ENCODE results near the gene RGP1.
A peak's percentile ranks its signal among the peaks of the same experiment; 100 is the strongest.

RGP1 gene

GRCh38 chr9:35748858-35749514, at the start of gene RGP1, which contains the start of gene GBA2:
Gene RGP1 (plus strand): TSS chr9:35749287. CDS start chr9:35749756, 469 bp downstream.
Gene GBA2 (minus strand): TSS chr9:35749228. CDS start chr9:35748704, 524 bp downstream.
- H3K4me1 Mint-ChIP-seq: peaks cover 46% of the 10 kb centered on the region
- ATAC-seq: peak; percentile 89
- DNase-seq (ENCODE audit: low spot score in 2 of 2): peak; percentile 72 to 88
- H3K36me3 Mint-ChIP-seq: peaks cover 64% of the 10 kb centered on the region
- peak within 1 kb of the TSS; percentile 93 for H3K4me3 Mint-ChIP-seq
- H3K9me3 Mint-ChIP-seq: no peaks in the 10 kb centered on the region
- peak within 1 kb of the TSS; percentile 93 for H3K27ac Mint-ChIP-seq

GRCh38 chr9:35700031-35700430, 49.1 kb upstream of the RGP1 start:
- ATAC-seq (no peak), DNase-seq (ENCODE audit: low spot score in 2 of 2) (no peak)
- H3K4me1 Mint-ChIP-seq: peaks cover 23% of the 10 kb centered on the region
- no peak overlapping the region for H3K27ac Mint-ChIP-seq
- no peaks in the 10 kb centered on the region for H3K36me3 Mint-ChIP-seq
- no peaks in the 10 kb centered on the region for H3K9me3 Mint-ChIP-seq
- H3K4me3 Mint-ChIP-seq: no peak overlapping the region

- Mint-ChIP-seq H3K9me3 (no peaks in the 10 kb centered on the region), H3K36me3 (no peaks in the 10 kb centered on the region)
Observed at GRCh38 chr9:35700942-35701341, 48.1 kb upstream of the RGP1 start.

GRCh38 chr9:35702696-35703095, 46.4 kb upstream of the RGP1 start:
- peaks cover 20% of the 10 kb centered on the region for H3K4me1 Mint-ChIP-seq
- no peak overlapping the region for H3K4me3 Mint-ChIP-seq
- ATAC-seq (no peak), DNase-seq (ENCODE audit: low spot score in 2 of 2) (no peak)
- H3K36me3 Mint-ChIP-seq: no peaks in the 10 kb centered on the region
- peak overlapping the region; percentile 76 for H3K27ac Mint-ChIP-seq
- H3K9me3 Mint-ChIP-seq: no peaks in the 10 kb centered on the region

More at GRCh38 chr9:35700942-35701341, 48.1 kb upstream of the RGP1 start:
- DNase-seq (ENCODE audit: low spot score in 2 of 2) (no peak), ATAC-seq (no peak)
- peaks cover 23% of the 10 kb centered on the region for H3K4me1 Mint-ChIP-seq
- no peak overlapping the region for H3K27ac Mint-ChIP-seq
- no peak overlapping the region for H3K4me3 Mint-ChIP-seq

- peaks cover 18% of the 10 kb centered on the region for H3K4me1 Mint-ChIP-seq
- H3K27ac Mint-ChIP-seq: peak overlapping the region; percentile 67
- no peaks in the 10 kb centered on the region for H3K9me3 Mint-ChIP-seq
- no peaks in the 10 kb centered on the region for H3K36me3 Mint-ChIP-seq
- H3K4me3 Mint-ChIP-seq: no peak overlapping the region
- ATAC-seq (no peak), DNase-seq (ENCODE audit: low spot score in 2 of 2) (no peak)
Observed at GRCh38 chr9:35703906-35704672, 45.0 kb upstream of the RGP1 start.

- peaks cover 18% of the 10 kb centered on the region for H3K4me1 Mint-ChIP-seq
- ATAC-seq (no peak), DNase-seq (ENCODE audit: low spot score in 2 of 2) (no peak)
- peak overlapping the region; percentile 89 for H3K27ac Mint-ChIP-seq
- H3K9me3 Mint-ChIP-seq: no peaks in the 10 kb centered on the region
- H3K36me3 Mint-ChIP-seq: no peaks in the 10 kb centered on the region
- H3K4me3 Mint-ChIP-seq: no peak overlapping the region
Observed at GRCh38 chr9:35705372-35705771, 43.7 kb upstream of the RGP1 start.

- H3K36me3 Mint-ChIP-seq: no peaks in the 10 kb centered on the region
- H3K4me3 Mint-ChIP-seq: no peak overlapping the region
- H3K4me1 Mint-ChIP-seq: peaks cover 18% of the 10 kb centered on the region
- DNase-seq (ENCODE audit: low spot score in 2 of 2) (no peak), ATAC-seq (no peak)
- no peaks in the 10 kb centered on the region for H3K9me3 Mint-ChIP-seq
- H3K27ac Mint-ChIP-seq: peak overlapping the region; percentile 89
Observed at GRCh38 chr9:35705836-35706430, 43.2 kb upstream of the RGP1 start.

- no peak overlapping the region for H3K4me3 Mint-ChIP-seq
- peak overlapping the region; percentile 89 for H3K27ac Mint-ChIP-seq
- H3K4me1 Mint-ChIP-seq: peaks cover 24% of the 10 kb centered on the region
- ATAC-seq: no peak
- H3K9me3 Mint-ChIP-seq: no peaks in the 10 kb centered on the region
- no peak for DNase-seq (ENCODE audit: low spot score in 2 of 2)
- no peaks in the 10 kb centered on the region for H3K36me3 Mint-ChIP-seq
Observed at GRCh38 chr9:35706951-35707350, 42.1 kb upstream of the RGP1 start.

GRCh38 chr9:35708146-35708545, 40.9 kb upstream of the RGP1 start:
- ATAC-seq: no peak
- no peaks in the 10 kb centered on the region for H3K9me3 Mint-ChIP-seq
- peaks cover 22% of the 10 kb centered on the region for H3K4me1 Mint-ChIP-seq
- no peak overlapping the region for H3K4me3 Mint-ChIP-seq
- no peaks in the 10 kb centered on the region for H3K36me3 Mint-ChIP-seq
- no peak overlapping the region for H3K27ac Mint-ChIP-seq
- DNase-seq (ENCODE audit: low spot score in 2 of 2): no peak

GRCh38 chr9:35710818-35711500, 38.1 kb upstream of the RGP1 start:
- ATAC-seq: no peak
- H3K36me3 Mint-ChIP-seq: no peaks in the 10 kb centered on the region
- peak overlapping the region; percentile 71 for H3K27ac Mint-ChIP-seq
- peaks cover 27% of the 10 kb centered on the region for H3K4me1 Mint-ChIP-seq
- H3K9me3 Mint-ChIP-seq: no peaks in the 10 kb centered on the region
- no peak overlapping the region for H3K4me3 Mint-ChIP-seq
- no peak for DNase-seq (ENCODE audit: low spot score in 2 of 2)

- H3K27ac Mint-ChIP-seq: peak overlapping the region; percentile 71
- no peaks in the 10 kb centered on the region for H3K9me3 Mint-ChIP-seq
- DNase-seq (ENCODE audit: low spot score in 2 of 2): no peak
- peak; percentile 76 for ATAC-seq
- H3K36me3 Mint-ChIP-seq: no peaks in the 10 kb centered on the region
- peaks cover 29% of the 10 kb centered on the region for H3K4me1 Mint-ChIP-seq
- no peak overlapping the region for H3K4me3 Mint-ChIP-seq
Observed at GRCh38 chr9:35711501-35712428, 37.3 kb upstream of the RGP1 start.

GRCh38 chr9:35712762-35713400, 36.2 kb upstream of the RGP1 start:
- no peak overlapping the region for H3K4me3 Mint-ChIP-seq
- ATAC-seq: no peak
- DNase-seq (ENCODE audit: low spot score in 2 of 2): no peak
- H3K27ac Mint-ChIP-seq: peak overlapping the region; percentile 81
- H3K36me3 Mint-ChIP-seq: no peaks in the 10 kb centered on the region
- peaks cover 19% of the 10 kb centered on the region for H3K4me1 Mint-ChIP-seq
- no peaks in the 10 kb centered on the region for H3K9me3 Mint-ChIP-seq

- Mint-ChIP-seq H3K27ac (peak overlapping the region; percentile 81), H3K36me3 (no peaks in the 10 kb centered on the region), H3K4me3 (no peak overlapping the region), H3K4me1 (peaks cover 19% of the 10 kb centered on the region), H3K9me3 (no peaks in the 10 kb centered on the region)
- ATAC-seq: no peak
- DNase-seq (ENCODE audit: low spot score in 2 of 2): no peak
Observed at GRCh38 chr9:35713578-35713977, 35.5 kb upstream of the RGP1 start.

- H3K4me3 Mint-ChIP-seq: no peak overlapping the region
- peaks cover 19% of the 10 kb centered on the region for H3K4me1 Mint-ChIP-seq
- H3K27ac Mint-ChIP-seq: peak overlapping the region; percentile 81
- H3K36me3 Mint-ChIP-seq: no peaks in the 10 kb centered on the region
- H3K9me3 Mint-ChIP-seq: no peaks in the 10 kb centered on the region
- DNase-seq (ENCODE audit: low spot score in 2 of 2) (no peak), ATAC-seq (no peak)
Observed at GRCh38 chr9:35714123-35714522, 35.0 kb upstream of the RGP1 start.

Data from stimulated activated effector memory CD8-positive, alpha-beta T cell treated with anti-CD3 and anti-CD28 coated beads, Interleukin-12 subunit alpha, Interleukin-12 subunit beta, amount 100 ng/mL, for 72 hours (primary cell).